ENCODE results near the gene SLC7A14. TPM values are rescaled to one million over a fixed set of nuclear protein-coding genes. Genes with fewer than 3 reads are reported as not detected.

The SLC7A14 gene
- total RNA-seq, 1 donor from 2014 or later = not detected

- Mint-ChIP-seq H3K36me3 (ENCODE audit: low read depth) (no peaks in the 10 kb centered on the region), H3K4me3 (no peak overlapping the region), H3K27ac (no peak overlapping the region), H3K9me3 (no peaks in the 10 kb centered on the region), H3K4me1 (no peaks in the 10 kb centered on the region), H3K27me3 (peaks cover 15% of the 10 kb centered on the region)
- intact Hi-C loops (cut with micrococcal nuclease) = no loop called here
- ATAC-seq (ENCODE audit: low read depth) (no peak), DNase-seq (no peak)
- CTCF ChIA-PET = no interaction called here
- POLR2A ChIA-PET = no interaction called here
- TF ChIP-seq CTCF (IDR thresholded peaks at IDR 0.05) = no peak
Observed at GRCh38 chr3:170603770-170604510, 18.1 kb upstream of the SLC7A14 start.

- POLR2A ChIA-PET = no interaction called here
- H3K4me3 Mint-ChIP-seq = no peak overlapping the region
- CTCF ChIA-PET = no interaction called here
- no peaks in the 10 kb centered on the region for H3K4me1 Mint-ChIP-seq
- no peak for TF ChIP-seq CTCF (IDR thresholded peaks at IDR 0.05)
- no peaks in the 10 kb centered on the region for H3K36me3 Mint-ChIP-seq (ENCODE audit: low read depth)
- peaks cover 15% of the 10 kb centered on the region for H3K27me3 Mint-ChIP-seq
- no peaks in the 10 kb centered on the region for H3K9me3 Mint-ChIP-seq
- DNase-seq = no peak
- ATAC-seq (ENCODE audit: low read depth) = no peak
- intact Hi-C loops (cut with micrococcal nuclease) = no loop called here
- no peak overlapping the region for H3K27ac Mint-ChIP-seq
Observed at GRCh38 chr3:170602556-170602955, 16.7 kb upstream of the SLC7A14 start.

GRCh38 chr3:170600005-170600624, 14.2 kb upstream of the SLC7A14 start:
- Mint-ChIP-seq H3K4me3 (no peak overlapping the region), H3K4me1 (no peaks in the 10 kb centered on the region), H3K9me3 (no peaks in the 10 kb centered on the region), H3K36me3 (ENCODE audit: low read depth) (no peaks in the 10 kb centered on the region), H3K27ac (no peak overlapping the region), H3K27me3 (peaks cover 14% of the 10 kb centered on the region)
- ChIA-PET POLR2A (no interaction called here), CTCF (no interaction called here)
- DNase-seq (no peak), ATAC-seq (ENCODE audit: low read depth) (no peak)
- intact Hi-C loops (cut with micrococcal nuclease) = no loop called here
- TF ChIP-seq CTCF (IDR thresholded peaks at IDR 0.05) = no peak

GRCh38 chr3:170599091-170599490, 13.2 kb upstream of the SLC7A14 start:
- intact Hi-C loops (cut with micrococcal nuclease) = no loop called here
- no peak for ATAC-seq (ENCODE audit: low read depth)
- DNase-seq = no peak
- H3K27ac Mint-ChIP-seq = no peak overlapping the region
- CTCF ChIA-PET = no interaction called here
- H3K27me3 Mint-ChIP-seq = peaks cover 17% of the 10 kb centered on the region
- TF ChIP-seq CTCF (IDR thresholded peaks at IDR 0.05) = no peak
- POLR2A ChIA-PET = no interaction called here
- no peak overlapping the region for H3K4me3 Mint-ChIP-seq
- no peaks in the 10 kb centered on the region for H3K36me3 Mint-ChIP-seq (ENCODE audit: low read depth)
- H3K4me1 Mint-ChIP-seq = no peaks in the 10 kb centered on the region
- H3K9me3 Mint-ChIP-seq = no peaks in the 10 kb centered on the region

- ChIA-PET POLR2A (no interaction called here), CTCF (no interaction called here)
Observed at GRCh38 chr3:170598091-170598502, 12.2 kb upstream of the SLC7A14 start.

More at GRCh38 chr3:170598091-170598502, 12.2 kb upstream of the SLC7A14 start:
- Mint-ChIP-seq H3K27ac (no peak overlapping the region), H3K27me3 (peaks cover 19% of the 10 kb centered on the region), H3K4me3 (no peak overlapping the region), H3K9me3 (no peaks in the 10 kb centered on the region), H3K36me3 (ENCODE audit: low read depth) (no peaks in the 10 kb centered on the region), H3K4me1 (no peaks in the 10 kb centered on the region)
- DNase-seq = no peak
- intact Hi-C loops (cut with micrococcal nuclease) = no loop called here
- no peak for TF ChIP-seq CTCF (IDR thresholded peaks at IDR 0.05)
- no peak for ATAC-seq (ENCODE audit: low read depth)

Data from activated B cell treated with CpG ODN at 0.5 μM for 24 hours (primary cell).